ENCODE data around the gene CACNA2D3. TPM values are rescaled to one million over a fixed set of nuclear protein-coding genes. Genes with fewer than 3 reads are reported as not detected.

CACNA2D3 gene
- total RNA-seq, 1 donor from 2014 or later = not detected

DNA sequence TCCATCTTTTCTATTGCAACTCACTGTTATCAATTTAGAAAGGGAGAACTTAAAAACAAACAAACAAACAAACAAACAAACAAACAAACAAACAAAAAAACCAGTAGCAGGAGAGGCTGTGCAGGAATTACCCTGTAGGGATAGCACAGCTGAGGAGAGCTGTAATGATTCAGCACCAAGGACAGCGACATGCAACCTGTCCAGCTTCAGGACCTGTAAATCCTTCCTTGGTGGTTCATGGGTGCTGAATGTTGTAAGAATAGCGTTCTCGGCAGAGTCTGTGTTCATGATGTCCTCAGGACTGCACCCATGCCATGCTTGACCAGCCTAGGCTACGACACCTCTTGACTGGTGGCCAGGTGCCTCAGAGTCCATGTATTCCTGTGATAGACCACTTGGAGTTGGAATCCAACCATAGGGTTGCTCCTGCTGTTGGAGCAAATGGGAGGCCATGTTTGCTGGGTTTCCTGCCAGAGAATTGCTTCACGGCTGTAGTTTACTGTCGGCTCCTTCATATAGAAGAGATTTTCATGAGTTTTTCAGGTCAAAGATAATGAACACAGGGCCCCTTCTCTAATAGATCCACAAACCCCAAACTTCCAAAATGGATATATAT lies 65.9 kb downstream of the CACNA2D3 start:
- H3K27ac Mint-ChIP-seq (ENCODE audit: unreplicated experiment) = no peak overlapping the region
- TF ChIP-seq, protein P1, sequence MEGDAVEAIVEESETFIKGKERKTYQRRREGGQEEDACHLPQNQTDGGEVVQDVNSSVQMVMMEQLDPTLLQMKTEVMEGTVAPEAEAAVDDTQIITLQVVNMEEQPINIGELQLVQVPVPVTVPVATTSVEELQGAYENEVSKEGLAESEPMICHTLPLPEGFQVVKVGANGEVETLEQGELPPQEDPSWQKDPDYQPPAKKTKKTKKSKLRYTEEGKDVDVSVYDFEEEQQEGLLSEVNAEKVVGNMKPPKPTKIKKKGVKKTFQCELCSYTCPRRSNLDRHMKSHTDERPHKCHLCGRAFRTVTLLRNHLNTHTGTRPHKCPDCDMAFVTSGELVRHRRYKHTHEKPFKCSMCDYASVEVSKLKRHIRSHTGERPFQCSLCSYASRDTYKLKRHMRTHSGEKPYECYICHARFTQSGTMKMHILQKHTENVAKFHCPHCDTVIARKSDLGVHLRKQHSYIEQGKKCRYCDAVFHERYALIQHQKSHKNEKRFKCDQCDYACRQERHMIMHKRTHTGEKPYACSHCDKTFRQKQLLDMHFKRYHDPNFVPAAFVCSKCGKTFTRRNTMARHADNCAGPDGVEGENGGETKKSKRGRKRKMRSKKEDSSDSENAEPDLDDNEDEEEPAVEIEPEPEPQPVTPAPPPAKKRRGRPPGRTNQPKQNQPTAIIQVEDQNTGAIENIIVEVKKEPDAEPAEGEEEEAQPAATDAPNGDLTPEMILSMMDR (IDR thresholded peaks at IDR 0.05) = no peak
- DNase-seq (ENCODE audit: low spot score) = no peak
- no peaks in the 10 kb centered on the region for H3K36me3 Mint-ChIP-seq (ENCODE audit: low read depth)
- no peaks in the 10 kb centered on the region for H3K4me1 Mint-ChIP-seq (ENCODE audit: low read depth)
- no peak overlapping the region for H3K4me3 Mint-ChIP-seq (ENCODE audit: unreplicated experiment)
- H3K9me3 Mint-ChIP-seq (ENCODE audit: low read depth) = peaks cover 4% of the 10 kb centered on the region
- H3K27me3 Mint-ChIP-seq (ENCODE audit: low read depth) = no peaks in the 10 kb centered on the region

DNA sequence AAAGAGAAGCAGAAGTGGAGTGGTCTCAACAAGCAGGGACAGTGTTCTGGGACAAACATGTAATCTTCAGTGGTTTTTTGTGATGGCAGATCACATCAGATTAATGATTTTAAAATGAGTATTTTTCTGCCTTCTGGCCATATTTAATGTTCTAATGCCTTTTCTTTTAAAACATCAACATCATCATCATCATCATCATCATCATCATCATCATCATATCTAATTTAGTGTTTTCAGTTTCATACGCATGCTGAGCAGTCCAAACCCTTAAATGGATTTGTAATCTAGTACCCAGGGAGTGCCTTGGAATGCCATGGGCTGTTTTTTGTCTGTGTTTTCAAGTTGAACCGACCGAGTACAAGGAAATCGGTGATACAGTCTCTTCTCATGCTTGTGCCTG lies 68.9 kb downstream of the CACNA2D3 start:
- H3K27ac Mint-ChIP-seq (ENCODE audit: unreplicated experiment) = no peak overlapping the region
- H3K9me3 Mint-ChIP-seq (ENCODE audit: low read depth) = peaks cover 14% of the 10 kb centered on the region
- TF ChIP-seq, protein P1 (IDR thresholded peaks at IDR 0.05) = no peak
- H3K4me3 Mint-ChIP-seq (ENCODE audit: unreplicated experiment) = no peak overlapping the region
- H3K36me3 Mint-ChIP-seq (ENCODE audit: low read depth) = no peaks in the 10 kb centered on the region
- H3K27me3 Mint-ChIP-seq (ENCODE audit: low read depth) = no peaks in the 10 kb centered on the region
- H3K4me1 Mint-ChIP-seq (ENCODE audit: low read depth) = no peaks in the 10 kb centered on the region
- no peak for DNase-seq (ENCODE audit: low spot score)

DNA sequence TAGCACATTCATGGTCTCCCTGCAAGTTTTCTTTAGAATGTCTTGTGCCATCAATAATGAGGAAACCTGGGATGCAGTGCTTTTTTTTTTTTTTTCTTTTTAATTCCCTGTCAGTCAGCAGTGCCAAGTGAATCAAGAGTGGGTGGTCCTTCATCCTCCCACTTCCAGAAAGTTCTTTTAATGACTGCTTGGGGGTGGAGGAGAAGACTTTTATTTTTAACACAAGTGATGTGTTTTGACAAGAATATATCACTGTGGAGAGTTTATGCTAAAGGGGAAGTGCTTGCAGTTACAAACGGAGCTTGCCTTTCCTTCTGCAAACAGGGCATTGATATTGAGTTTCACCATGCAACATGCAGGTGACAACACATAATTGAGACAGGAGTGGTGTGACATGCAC lies 69.7 kb downstream of the CACNA2D3 start:
- H3K27me3 Mint-ChIP-seq (ENCODE audit: low read depth) = no peaks in the 10 kb centered on the region
- no peak overlapping the region for H3K27ac Mint-ChIP-seq (ENCODE audit: unreplicated experiment)
- DNase-seq (ENCODE audit: low spot score) = no peak
- no peaks in the 10 kb centered on the region for H3K36me3 Mint-ChIP-seq (ENCODE audit: low read depth)
- no peak overlapping the region for H3K4me3 Mint-ChIP-seq (ENCODE audit: unreplicated experiment)
- H3K9me3 Mint-ChIP-seq (ENCODE audit: low read depth) = peaks cover 14% of the 10 kb centered on the region
- TF ChIP-seq, protein P1 (IDR thresholded peaks at IDR 0.05) = no peak
- no peaks in the 10 kb centered on the region for H3K4me1 Mint-ChIP-seq (ENCODE audit: low read depth)

DNA sequence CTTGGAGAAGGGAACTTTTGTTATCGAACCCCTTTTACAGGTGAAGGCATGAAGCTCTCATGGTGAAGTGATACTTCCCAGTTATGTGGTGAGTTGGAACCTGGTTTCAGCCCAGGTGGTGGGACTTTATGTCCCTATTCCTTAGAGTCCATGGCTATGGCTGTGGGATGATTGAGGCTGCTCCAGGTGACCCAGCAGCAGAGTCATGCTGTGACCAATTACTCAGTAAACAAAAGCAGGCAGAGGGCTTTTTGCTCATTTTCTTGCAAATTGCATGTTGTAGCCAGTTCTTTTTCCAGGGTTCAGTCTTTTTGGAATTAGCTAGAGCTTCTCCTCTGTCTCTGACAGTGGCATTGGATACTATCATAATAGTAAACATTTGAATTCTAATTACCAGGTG lies 70.7 kb downstream of the CACNA2D3 start:
- Mint-ChIP-seq H3K27ac (ENCODE audit: unreplicated experiment) (no peak overlapping the region), H3K4me3 (ENCODE audit: unreplicated experiment) (no peak overlapping the region), H3K36me3 (ENCODE audit: low read depth) (no peaks in the 10 kb centered on the region), H3K4me1 (ENCODE audit: low read depth) (no peaks in the 10 kb centered on the region), H3K9me3 (ENCODE audit: low read depth) (peaks cover 10% of the 10 kb centered on the region), H3K27me3 (ENCODE audit: low read depth) (no peaks in the 10 kb centered on the region)
- TF ChIP-seq, protein P1 (IDR thresholded peaks at IDR 0.05) = no peak
- DNase-seq (ENCODE audit: low spot score) = no peak

DNA sequence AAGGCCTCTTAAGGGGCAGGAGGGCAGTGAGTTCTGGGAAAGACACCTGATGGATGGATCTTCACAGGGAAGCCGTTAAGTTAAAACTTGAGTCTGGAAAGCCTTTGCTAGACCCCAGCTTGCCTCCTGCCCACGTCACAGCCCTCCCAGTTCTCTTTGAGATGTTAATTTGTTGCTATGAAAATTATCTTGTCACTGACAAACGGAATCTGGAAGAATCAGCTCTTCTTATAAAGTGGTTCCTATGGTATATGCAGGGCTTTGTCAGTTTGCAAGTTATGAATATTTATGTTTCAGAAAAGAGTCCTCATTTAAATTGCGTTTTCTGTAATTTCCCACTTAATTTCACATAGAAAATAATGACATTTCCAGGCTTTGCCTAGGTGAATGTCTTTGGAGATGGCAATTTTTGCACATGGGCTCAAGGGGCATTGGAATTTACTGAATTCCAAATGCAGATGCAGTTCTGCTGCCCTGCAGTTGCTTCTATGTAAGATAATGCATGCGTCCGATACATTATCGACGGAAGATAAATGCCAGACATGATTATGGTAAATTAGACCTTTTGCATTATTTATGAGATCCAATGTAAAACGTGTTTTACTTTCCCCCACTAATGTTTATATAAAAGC lies 74.1 kb downstream of the CACNA2D3 start:
- Mint-ChIP-seq H3K9me3 (ENCODE audit: low read depth) (peaks cover 10% of the 10 kb centered on the region), H3K4me1 (ENCODE audit: low read depth) (no peaks in the 10 kb centered on the region), H3K27me3 (ENCODE audit: low read depth) (peaks cover 1% of the 10 kb centered on the region), H3K4me3 (ENCODE audit: unreplicated experiment) (no peak overlapping the region), H3K27ac (ENCODE audit: unreplicated experiment) (no peak overlapping the region), H3K36me3 (ENCODE audit: low read depth) (no peaks in the 10 kb centered on the region)
- no peak for DNase-seq (ENCODE audit: low spot score)
- TF ChIP-seq, protein P1 (IDR thresholded peaks at IDR 0.05) = no peak

Measured in chondrocyte (in vitro differentiated cells).